ENCODE measurements around the gene TMEM245. TPM values are rescaled to one million over a fixed set of nuclear protein-coding genes. Genes with fewer than 3 reads are reported as not detected.

The TMEM245 gene
- total and polyA plus RNA-seq, 2 donors (not counting 3 experiments of a cell fraction or from before 2014, with no cell fraction given), result 44.2 to 48.0 TPM

DNA sequence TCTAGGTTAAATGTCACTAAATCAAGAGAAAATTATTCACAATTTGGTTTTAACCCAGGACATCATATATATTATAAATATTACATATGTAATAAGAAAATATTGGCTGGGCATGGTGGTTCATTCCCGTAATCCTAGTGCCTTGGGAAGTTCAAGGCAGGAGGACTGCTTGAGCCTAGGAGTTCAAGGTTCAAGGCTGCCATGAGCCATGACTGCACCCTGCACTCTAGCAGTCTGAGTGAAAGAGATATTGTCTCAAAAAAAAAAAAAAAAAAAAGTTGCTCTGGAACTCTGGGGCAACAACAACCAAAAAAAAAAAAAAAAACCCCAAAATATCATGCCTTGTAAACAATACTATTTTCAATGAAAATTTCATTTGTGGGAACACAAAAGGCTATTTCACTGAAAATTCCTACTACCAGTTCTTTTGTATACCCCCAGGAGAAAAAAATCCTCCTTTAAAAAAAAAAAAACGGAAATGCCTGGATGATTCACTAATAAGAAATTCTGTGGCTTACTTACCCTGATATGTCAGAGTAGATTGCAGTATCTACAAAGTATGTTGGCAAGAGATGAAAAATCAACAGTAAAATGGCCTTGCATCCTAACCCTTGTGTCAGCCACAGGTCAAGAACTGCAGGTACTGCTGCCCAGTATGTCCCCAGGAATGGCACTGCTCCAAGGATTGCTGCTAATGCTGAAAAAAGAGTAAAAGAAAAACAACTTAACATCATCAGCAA lies 83.9 kb downstream of the TMEM245 start:
- peak overlapping the region; percentile 84 for H3K27ac ChIP-seq (ENCODE audit: insufficient read depth, low read depth, low read length)
- FAIRE-seq (peak; percentile 87), DNase-seq (ENCODE audit: low read depth, low spot score) (peak; percentile 94)
- H3K9ac ChIP-seq (replicated peaks; ENCODE audit: extremely low read depth, insufficient read depth, low read length), result peak overlapping the region; percentile 56
- H3K79me2 ChIP-seq (ENCODE audit: control insufficient read depth, insufficient read depth, low read length), result peaks cover 4% of the 10 kb centered on the region
- BruUV-seq (replicated peaks), result no TSS peak
- POLR2A ChIA-PET, result no interaction called here
- TF ChIP-seq, protein P1, sequence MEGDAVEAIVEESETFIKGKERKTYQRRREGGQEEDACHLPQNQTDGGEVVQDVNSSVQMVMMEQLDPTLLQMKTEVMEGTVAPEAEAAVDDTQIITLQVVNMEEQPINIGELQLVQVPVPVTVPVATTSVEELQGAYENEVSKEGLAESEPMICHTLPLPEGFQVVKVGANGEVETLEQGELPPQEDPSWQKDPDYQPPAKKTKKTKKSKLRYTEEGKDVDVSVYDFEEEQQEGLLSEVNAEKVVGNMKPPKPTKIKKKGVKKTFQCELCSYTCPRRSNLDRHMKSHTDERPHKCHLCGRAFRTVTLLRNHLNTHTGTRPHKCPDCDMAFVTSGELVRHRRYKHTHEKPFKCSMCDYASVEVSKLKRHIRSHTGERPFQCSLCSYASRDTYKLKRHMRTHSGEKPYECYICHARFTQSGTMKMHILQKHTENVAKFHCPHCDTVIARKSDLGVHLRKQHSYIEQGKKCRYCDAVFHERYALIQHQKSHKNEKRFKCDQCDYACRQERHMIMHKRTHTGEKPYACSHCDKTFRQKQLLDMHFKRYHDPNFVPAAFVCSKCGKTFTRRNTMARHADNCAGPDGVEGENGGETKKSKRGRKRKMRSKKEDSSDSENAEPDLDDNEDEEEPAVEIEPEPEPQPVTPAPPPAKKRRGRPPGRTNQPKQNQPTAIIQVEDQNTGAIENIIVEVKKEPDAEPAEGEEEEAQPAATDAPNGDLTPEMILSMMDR (IDR thresholded peaks at IDR 0.05; ENCODE audit: extremely low read depth in 1 of 2, insufficient read depth in 1 of 2, low read depth in 1 of 2, low read length in 2 of 2), result no peak
- no peak for TF ChIP-seq EZH2 (IDR thresholded peaks at IDR 0.05; ENCODE audit: borderline replicate concordance, low read depth, low read length, severe bottlenecking)
- no peak for TF ChIP-seq MYC (IDR thresholded peaks at IDR 0.05; ENCODE audit: low read depth, low read length)
- peak; percentile 93 for TF ChIP-seq FOS (IDR thresholded peaks at IDR 0.05; ENCODE audit: borderline replicate concordance, insufficient read depth, low read length)
- TF ChIP-seq GATA2 (IDR thresholded peaks at IDR 0.05; ENCODE audit: insufficient read depth, insufficient read length, low read depth, low read length), result peak; percentile 89
- TF ChIP-seq POLR2A (IDR thresholded peaks at IDR 0.05; ENCODE audit: low read depth, low read length), result no peak
- TF ChIP-seq, protein P2, sequence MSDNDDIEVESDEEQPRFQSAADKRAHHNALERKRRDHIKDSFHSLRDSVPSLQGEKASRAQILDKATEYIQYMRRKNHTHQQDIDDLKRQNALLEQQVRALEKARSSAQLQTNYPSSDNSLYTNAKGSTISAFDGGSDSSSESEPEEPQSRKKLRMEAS (IDR thresholded peaks at IDR 0.05; ENCODE audit: insufficient read depth, insufficient read length), result no peak
- TF ChIP-seq JUN (IDR thresholded peaks at IDR 0.05; ENCODE audit: borderline replicate concordance, insufficient read depth, insufficient read length, low read depth), result peak; percentile 95
- peak; percentile 76 for TF ChIP-seq POLR2AphosphoS5 (IDR thresholded peaks at IDR 0.05; ENCODE audit: insufficient read depth, low read depth, low read length)
- H4K20me1 ChIP-seq (replicated peaks; ENCODE audit: control insufficient read depth, extremely low read depth, insufficient read depth, low read length), result no peaks in the 10 kb centered on the region
- intact Hi-C loops (cut with micrococcal nuclease), result loop anchor here (1.0 kb wide), 3 partner anchors 23 to 84 kb away; partner anchors contain the start of gene CTNNAL1
- H3K27me3 ChIP-seq (ENCODE audit: control insufficient read depth in 2 of 2, insufficient read depth in 2 of 2, low read length in 2 of 2), result no peaks in the 10 kb centered on the region
- H3K9me1 ChIP-seq (replicated peaks; ENCODE audit: control insufficient read depth, extremely low read depth, insufficient read depth, low read length), result no peaks in the 10 kb centered on the region
- no peaks in the 10 kb centered on the region for H3K9me3 ChIP-seq (replicated peaks; ENCODE audit: control insufficient read depth, insufficient read depth, low read length)
- H3K4me1 ChIP-seq (ENCODE audit: control insufficient read depth, extremely low read depth, insufficient read depth, low read length), result peaks cover 42% of the 10 kb centered on the region
- no peak overlapping the region for H3K4me3 ChIP-seq (replicated peaks in 1 of 3; ENCODE audit: insufficient read depth in 1 of 3, low read depth in 1 of 3, low read length in 3 of 3)
- dilution Hi-C loops (cut with MboI; ENCODE audit: extremely low pct_ligation_motif_present, low sequenced_read_pairs), result no loop called here
- peak overlapping the region; percentile 63 for H3K4me2 ChIP-seq (ENCODE audit: insufficient read depth, low read length)
- H3K36me3 ChIP-seq (ENCODE audit: control insufficient read depth in 2 of 2, extremely low read depth in 1 of 2, insufficient read depth in 2 of 2, low read length in 2 of 2), result peaks cover 0 to 5% of the 10 kb centered on the region in 2 experiments
- CTCF ChIA-PET, result interaction anchor here (1.1 to 2.1 kb wide), 2 partner anchors 23 to 82 kb away, joined by 4 to 6 read pairs; partner anchors contain the start of gene CTNNAL1
- no peak overlapping the region for H2AFZ ChIP-seq (ENCODE audit: low read depth, low read length)
